Measurements from ENCODE around the gene KIZ.

Gene KIZ

DNA sequence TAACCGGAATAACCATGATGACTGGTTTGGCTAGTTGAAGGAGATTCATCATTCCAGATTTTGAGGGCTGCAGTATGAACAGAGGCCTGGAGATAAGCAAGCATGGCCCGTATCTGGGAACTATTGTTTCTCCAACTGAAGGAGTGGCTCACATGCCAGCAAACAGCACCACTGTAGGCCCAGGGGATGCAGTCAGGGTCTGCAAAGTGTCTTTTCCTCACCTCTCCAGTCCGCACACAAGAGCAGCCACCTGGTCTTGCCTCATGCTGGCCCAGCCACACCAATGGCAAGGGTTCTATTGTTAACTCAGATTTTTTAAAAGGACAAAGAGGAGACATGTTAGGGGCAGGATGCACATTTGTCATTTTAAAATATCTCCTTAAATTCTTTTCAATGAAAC lies 55.1 kb downstream of the KIZ start:
- no peak for DNase-seq

- DNase-seq: no peak
These were observed 57.1 kb downstream of the KIZ start for GRCh38 chr20:21182832-21183563.

GRCh38 chr20:21183722-21184121 lies 57.8 kb downstream of the KIZ start:
- DNase-seq: no peak

- DNase-seq: no peak
These were observed 58.9 kb downstream of the KIZ start for GRCh38 chr20:21184819-21185218.

GRCh38 chr20:21185849-21186248 lies 60.0 kb downstream of the KIZ start:
- DNase-seq: no peak

- DNase-seq: no peak
These were observed 64.1 kb downstream of the KIZ start for GRCh38 chr20:21189761-21190523.

- no peak for DNase-seq
These were observed 65.0 kb downstream of the KIZ start for GRCh38 chr20:21190869-21191268.

- no peak for DNase-seq
These were observed 66.0 kb downstream of the KIZ start for GRCh38 chr20:21191839-21192238.

DNA sequence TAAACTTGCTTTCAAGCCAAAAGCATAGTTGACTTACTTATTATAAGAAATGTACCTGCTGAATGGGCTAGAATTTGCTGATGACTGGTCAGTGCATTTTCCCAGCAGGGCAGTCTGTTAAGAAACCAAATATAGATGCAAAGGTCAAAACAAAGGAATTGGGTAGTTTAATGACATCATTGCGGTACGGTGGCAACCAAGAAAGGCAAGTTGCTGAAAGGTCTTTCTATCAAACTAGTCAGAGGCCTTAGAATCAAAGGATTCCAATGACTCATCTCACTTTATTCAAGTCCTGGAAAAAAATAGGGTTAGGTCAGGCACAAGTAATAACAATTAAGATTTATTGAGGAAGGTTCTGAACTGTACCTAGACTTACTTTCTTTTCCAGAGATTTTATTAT lies 76.4 kb downstream of the KIZ start:
- no peak for DNase-seq

DNA sequence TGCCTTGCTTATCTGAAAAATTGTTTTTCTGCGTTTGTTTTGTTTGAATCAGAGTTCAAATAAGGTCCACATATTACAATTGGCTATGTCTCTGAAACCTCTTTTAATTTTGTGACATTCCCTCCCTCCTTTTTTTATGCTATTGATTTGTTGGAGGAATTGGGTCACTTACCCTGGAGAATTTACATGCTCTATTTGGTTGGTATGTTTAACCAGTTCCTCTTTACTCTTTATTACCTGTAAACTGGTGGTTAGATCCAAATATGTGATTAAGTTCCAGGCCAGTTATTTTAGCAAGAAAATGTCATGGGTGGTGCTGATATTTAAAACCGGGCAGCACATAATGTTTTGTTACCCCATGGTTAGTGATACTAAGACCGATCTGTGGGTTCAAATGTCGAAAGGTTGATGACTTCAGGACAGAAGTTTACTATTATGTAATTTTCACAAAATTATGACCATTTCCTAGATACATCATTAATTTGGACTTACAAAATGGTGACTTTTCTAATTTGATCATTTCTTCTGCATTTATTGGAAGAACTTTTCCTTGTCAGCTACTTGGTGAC lies 77.3 kb downstream of the KIZ start:
- no peak for DNase-seq

GRCh38 chr20:21206584-21206983 lies 80.7 kb downstream of the KIZ start:
- no peak for DNase-seq

GRCh38 chr20:21208999-21209398 lies 83.1 kb downstream of the KIZ start:
- DNase-seq: no peak

GRCh38 chr20:21209668-21210067 lies 83.8 kb downstream of the KIZ start:
- DNase-seq: no peak

- DNase-seq: no peak
These were observed 87.8 kb downstream of the KIZ start for GRCh38 chr20:21213691-21214090.

DNA sequence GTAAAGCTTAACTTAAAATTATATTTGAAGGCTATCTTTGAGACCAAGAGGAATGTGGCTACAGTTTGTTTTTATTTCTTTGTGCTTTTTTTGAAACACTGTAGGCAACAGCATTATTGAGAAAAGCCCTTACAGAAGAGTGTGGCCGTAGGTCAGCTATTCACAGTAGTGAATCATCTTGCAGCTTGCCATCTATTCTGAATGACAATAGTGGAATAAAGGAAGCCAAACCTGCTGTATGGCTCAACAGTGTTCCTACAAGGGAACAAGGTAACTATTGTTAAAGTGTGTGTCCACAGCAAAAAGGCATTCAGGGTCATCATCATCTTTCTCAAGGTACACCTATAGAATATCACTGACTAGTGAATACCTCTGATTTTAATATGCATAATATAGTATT lies 88.5 kb downstream of the KIZ start:
- no peak for DNase-seq

DNA sequence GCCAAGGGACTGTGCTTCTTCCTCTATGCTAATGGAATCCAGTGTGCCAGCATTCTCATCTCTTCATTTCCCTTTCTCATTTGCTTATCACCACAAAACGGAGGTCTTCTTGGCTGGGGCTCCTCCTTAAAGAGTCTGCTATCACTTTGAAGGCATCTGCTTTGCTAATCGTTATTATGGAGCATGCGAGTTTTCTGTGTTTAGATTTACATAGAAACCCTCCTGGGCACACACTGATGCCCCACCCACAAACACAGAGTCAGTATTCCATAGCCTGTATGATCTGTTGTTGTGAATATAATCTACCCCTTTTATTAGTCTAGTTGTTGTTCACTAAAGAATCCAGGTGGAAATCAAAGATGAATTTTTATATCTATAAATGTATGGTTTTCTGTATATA lies 93.8 kb downstream of the KIZ start:
- no peak for DNase-seq

DNA sequence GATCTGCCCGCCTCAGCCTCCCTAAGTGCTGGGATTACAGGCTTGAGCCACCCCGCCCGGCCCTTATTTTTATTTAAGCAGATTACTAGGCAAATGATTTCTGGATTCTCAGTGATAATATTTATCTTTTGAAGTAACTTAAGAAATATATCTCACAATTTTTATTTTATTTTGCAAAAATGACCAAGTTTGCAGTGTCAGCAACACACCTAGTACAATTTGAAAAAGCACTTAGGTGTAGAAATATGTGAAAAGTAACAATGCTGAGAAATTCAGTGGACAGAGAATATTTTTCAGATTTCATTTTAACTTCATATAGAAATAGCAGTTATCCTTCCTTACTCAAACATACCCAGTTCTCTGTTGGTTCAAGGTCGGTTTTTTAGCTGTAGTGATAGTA lies 98.3 kb downstream of the KIZ start:
- no peak for DNase-seq

DNA sequence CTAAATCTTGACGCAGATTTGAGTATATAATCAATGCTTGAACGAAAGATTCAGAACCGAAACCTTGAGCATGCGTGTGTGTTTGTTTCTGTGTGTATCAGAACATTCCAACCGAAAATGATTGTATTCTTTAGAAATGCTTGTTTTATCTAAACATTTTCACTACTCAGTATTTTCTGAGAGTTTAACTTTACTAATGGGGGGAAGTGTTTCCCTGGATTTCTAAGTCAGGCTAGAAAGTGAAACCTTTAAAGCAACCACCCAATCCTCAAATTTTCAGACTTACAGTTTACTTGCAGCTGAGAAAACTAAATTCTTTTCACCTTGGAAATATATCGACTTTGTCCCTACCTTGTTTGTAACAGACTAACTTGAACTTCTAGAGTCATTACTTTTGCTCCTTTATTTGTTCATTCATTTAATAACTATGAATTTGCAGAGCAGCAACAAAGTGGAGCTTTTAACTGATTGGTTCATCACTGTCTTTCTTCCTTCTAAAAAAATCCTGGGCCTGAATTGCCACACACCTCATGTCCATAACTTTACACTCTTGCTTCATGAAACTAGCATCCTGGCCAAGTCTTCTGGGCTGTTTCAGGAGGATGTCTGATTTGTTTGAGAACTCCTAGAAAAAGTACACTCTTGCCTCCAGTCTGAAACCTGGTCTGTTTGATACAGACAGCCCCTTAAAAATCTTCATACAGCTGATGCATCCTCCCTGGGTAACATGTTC lies 99.5 kb downstream of the KIZ start:
- DNase-seq: no peak

DNA sequence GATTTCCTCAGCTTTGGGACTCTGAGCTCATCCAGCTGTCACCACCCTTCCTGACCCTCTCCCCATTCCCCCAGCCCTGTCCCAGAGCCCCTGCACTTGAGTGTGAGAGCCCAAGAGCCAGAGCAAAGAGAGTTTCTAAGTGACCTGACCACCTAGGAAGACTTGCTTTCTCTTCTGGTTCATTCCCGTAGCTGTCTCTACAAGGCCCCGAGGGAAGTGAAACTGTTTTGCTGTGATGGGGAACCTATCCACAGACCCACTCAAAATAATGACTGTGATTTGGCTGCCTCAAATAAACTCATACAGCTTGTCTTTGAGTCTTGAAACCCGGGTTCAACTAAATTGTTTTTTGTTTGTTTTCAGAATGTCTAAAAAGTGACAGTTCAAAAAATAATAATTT lies 102.6 kb downstream of the KIZ start:
- no peak for DNase-seq

DNA sequence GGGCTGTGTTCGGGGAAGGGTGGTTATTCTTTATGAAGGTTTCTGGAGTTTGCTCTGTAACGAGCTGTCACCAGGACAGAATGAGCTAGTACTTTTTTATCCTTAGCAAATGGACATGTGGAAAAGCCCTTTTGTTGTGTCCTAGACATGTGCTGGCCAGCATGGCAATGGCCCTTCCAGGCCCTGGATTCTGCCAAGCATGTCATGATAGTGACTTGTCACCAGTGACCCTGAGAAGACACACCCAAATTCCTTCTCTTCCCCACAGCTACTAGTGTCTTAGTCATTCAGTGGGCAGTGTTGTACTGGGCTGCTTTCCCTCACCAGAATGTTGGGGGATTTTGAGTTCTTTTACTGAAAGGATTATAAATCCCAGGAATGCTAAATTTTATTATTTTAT lies 103.3 kb downstream of the KIZ start:
- DNase-seq: no peak

- DNase-seq: no peak
These were observed 104.3 kb downstream of the KIZ start for GRCh38 chr20:21230220-21230619.

DNA sequence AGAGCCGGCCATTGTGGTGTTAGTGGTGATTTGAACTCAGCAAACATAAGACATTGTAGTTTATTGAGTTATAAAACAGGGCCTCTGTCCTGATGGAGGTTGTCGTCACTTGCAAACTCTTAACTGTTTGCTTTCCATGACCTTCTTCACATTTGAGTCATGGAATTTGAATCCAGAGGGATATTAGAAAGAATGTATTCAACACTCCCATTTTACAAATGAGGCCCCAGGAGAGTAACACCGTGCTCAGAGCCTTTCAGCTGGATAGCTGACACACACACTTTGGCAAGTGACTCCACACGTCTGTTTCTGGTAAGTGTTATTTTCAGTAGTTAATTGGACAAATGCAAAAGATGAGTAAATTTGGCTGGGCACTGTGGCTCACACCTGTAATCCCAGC lies 104.8 kb downstream of the KIZ start:
- no peak for DNase-seq

DNA sequence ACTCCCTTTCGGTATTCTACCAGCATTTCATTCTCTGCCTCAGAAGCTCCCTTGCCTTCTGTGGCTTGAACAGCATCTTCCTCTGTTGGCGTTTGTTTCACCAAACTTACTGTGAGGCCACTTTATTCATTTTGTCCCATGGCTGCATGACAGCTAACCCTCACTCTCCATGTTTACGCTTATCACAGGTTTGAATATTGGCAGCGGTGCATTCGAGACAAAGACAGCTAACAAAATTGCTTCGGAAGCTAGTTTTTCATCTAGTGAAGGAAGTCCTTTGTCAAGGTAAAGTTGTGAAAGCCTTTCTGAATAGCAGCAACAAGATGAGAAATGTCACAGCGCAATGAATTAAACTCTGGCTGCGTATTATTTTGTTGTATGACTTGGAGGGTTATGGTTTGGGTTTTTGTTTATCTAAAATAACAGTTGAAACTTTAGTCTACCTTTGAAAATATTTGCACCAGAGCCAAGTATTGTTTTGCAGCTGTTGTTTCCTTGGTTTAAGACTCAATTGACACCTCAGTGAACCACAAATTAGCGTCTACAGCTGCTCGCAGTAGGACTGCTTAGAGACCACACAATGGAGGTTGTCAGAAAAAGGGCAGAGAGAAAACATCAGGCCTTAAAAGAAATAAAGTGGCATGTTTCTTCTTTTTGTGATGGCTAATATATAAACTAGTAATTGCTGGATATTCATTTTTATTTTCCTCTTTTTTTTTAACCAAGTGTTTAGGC lies 106.8 kb downstream of the KIZ start:
- no peak for DNase-seq
